SU-DHL-6 (cell line): Measurements from ENCODE around the gene RHCG.

ENCODE experiments used
- H2AFZ ChIP-seq: fragments of 200-600 bp; sonication (generic); 2 replicates; pipeline ENCODE4 v1.6.1; 2014; ENCODE audit warnings: low read depth, mild to moderate bottlenecking, moderate library complexity, mixed read lengths, antibody characterized with exemption, low read length; ENCODE audit not compliant: severe bottlenecking
- H3F3A ChIP-seq: fragments of 200-600 bp; shearing (Covaris generic); 2 replicates; pipeline ENCODE4 v1.6.0; 2016; ENCODE audit warnings: antibody characterized with exemption, mild to moderate bottlenecking; ENCODE audit not compliant: insufficient read depth
- H3K27ac ChIP-seq: fragments of 200-600 bp; sonication (generic); 2 replicates; pipeline ENCODE4 v1.5.1; 2016; ENCODE audit warnings: low read depth, mild to moderate bottlenecking, low read length, moderate library complexity, mixed read lengths
- H3K27me3 ChIP-seq: fragments of 200-600 bp; sonication (generic), shearing (Covaris generic); 2 replicates; pipeline ENCODE4 v1.6.0; 2014; ENCODE audit warnings: mild to moderate bottlenecking, low read length
- H3K36me3 ChIP-seq: fragments of 200-600 bp; sonication (generic); 2 replicates; pipeline ENCODE4 v1.6.1; 2014; ENCODE audit warnings: mild to moderate bottlenecking, low read length, mixed read lengths
- H3K4me2 ChIP-seq: fragments of 300-600, 200-600 bp; shearing (Covaris generic), sonication (generic); 2 replicates; pipeline ENCODE4 v1.6.0; 2014; ENCODE audit warnings: low read length, low read depth, mild to moderate bottlenecking; ENCODE audit not compliant: poor library complexity, severe bottlenecking
- H3K4me3 ChIP-seq: fragments of 200-600 bp; sonication (generic); 2 replicates; pipeline ENCODE4 v1.5.1; 2014; ENCODE audit warnings: antibody characterized with exemption, low read length, mild to moderate bottlenecking, mixed read lengths; ENCODE audit not compliant: insufficient read depth, poor library complexity, severe bottlenecking
- H3K79me2 ChIP-seq: fragments of 200-600 bp; sonication (generic); 2 replicates; pipeline ENCODE4 v1.6.1; 2014; ENCODE audit warnings: mild to moderate bottlenecking, low read length, moderate library complexity; ENCODE audit not compliant: insufficient read depth
- H3K9ac ChIP-seq: fragments of 200-600 bp; sonication (generic); 2 replicates; pipeline ENCODE4 v1.7.0; 2014; ENCODE audit warnings: mild to moderate bottlenecking, low read length
- H3K9me2 ChIP-seq: fragments of 200-600 bp; sonication (generic); replicated peaks from 2 replicates; pipeline ENCODE4 v1.6.1; 2014; ENCODE audit warnings: low read length; ENCODE audit not compliant: insufficient read depth
- H3K9me3 ChIP-seq: fragments of 200-600 bp; sonication (generic); 2 replicates; pipeline ENCODE4 v1.6.1; 2014; ENCODE audit warnings: low read length, mixed read lengths; ENCODE audit not compliant: insufficient read depth
- H4K20me1 ChIP-seq: fragments of 200-600 bp; sonication (generic); 2 replicates; pipeline ENCODE4 v1.6.1; 2014; ENCODE audit warnings: low read depth, mild to moderate bottlenecking, antibody characterized with exemption, low read length, moderate library complexity, mixed read lengths
- EZH2phosphoT487 ChIP-seq: fragments of 200-600 bp; sonication (generic), shearing (Covaris generic); conservative IDR thresholded peaks from 2 replicates; pipeline ENCODE4 v1.6.1; 2018; ENCODE audit warnings: mild to moderate bottlenecking, antibody characterized with exemption, low read length, moderate library complexity, mixed read lengths
- TF ChIP-seq, protein P1 (sequence below): fragments of 200-600 bp; sonication (generic); IDR thresholded peaks from one replicate; pipeline ENCODE4 v1.5.1; 2017; ENCODE audit warnings: antibody characterized with exemption, mild to moderate bottlenecking, low read length, moderate library complexity; ENCODE audit not compliant: insufficient read depth, poor library complexity, severe bottlenecking

RHCG gene

GRCh38 chr15:89514186-89514585 is 17.8 kb upstream of the RHCG start:
- Histone ChIP-seq H2AFZ (no peak overlapping the region), H3K9ac (no peak overlapping the region), H3K4me3 (no peak overlapping the region), H3K36me3 (no peaks in the 10 kb centered on the region), H3F3A (no peaks in the 10 kb centered on the region), H3K9me2 (no peaks in the 10 kb centered on the region), H4K20me1 (no peaks in the 10 kb centered on the region), H3K27ac (no peak overlapping the region), H3K4me2 (no peak overlapping the region), H3K79me2 (no peaks in the 10 kb centered on the region), H3K9me3 (no peaks in the 10 kb centered on the region), H3K27me3 (no peaks in the 10 kb centered on the region)
- TF ChIP-seq EZH2phosphoT487: no peak
- TF ChIP-seq, protein P1, sequence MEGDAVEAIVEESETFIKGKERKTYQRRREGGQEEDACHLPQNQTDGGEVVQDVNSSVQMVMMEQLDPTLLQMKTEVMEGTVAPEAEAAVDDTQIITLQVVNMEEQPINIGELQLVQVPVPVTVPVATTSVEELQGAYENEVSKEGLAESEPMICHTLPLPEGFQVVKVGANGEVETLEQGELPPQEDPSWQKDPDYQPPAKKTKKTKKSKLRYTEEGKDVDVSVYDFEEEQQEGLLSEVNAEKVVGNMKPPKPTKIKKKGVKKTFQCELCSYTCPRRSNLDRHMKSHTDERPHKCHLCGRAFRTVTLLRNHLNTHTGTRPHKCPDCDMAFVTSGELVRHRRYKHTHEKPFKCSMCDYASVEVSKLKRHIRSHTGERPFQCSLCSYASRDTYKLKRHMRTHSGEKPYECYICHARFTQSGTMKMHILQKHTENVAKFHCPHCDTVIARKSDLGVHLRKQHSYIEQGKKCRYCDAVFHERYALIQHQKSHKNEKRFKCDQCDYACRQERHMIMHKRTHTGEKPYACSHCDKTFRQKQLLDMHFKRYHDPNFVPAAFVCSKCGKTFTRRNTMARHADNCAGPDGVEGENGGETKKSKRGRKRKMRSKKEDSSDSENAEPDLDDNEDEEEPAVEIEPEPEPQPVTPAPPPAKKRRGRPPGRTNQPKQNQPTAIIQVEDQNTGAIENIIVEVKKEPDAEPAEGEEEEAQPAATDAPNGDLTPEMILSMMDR: no peak

DNA sequence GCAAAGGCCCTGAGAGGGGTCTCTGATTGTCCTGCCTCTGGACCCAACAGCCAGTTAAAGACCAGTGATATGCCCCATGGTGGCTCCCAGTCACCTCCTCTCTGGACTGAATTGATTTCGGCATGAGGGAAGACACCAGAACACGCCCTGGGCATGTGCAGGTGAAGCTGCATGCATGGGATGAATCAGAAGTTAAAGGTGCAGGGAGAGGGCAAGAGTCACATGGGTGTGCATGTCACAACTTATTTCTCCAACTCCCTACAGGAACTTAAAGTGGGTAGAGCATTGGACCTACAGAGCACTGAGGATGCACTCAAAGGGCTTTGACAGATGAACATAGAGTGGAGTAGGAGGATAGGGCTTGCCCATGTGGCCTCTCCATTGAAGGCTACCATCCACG is 16.9 kb upstream of the RHCG start:
- H4K20me1 ChIP-seq: no peaks in the 10 kb centered on the region
- no peaks in the 10 kb centered on the region for H3K9me2 ChIP-seq
- no peaks in the 10 kb centered on the region for H3K79me2 ChIP-seq
- TF ChIP-seq, protein P1: no peak
- TF ChIP-seq EZH2phosphoT487: no peak
- H3K4me3 ChIP-seq: no peak overlapping the region
- no peak overlapping the region for H2AFZ ChIP-seq
- no peaks in the 10 kb centered on the region for H3F3A ChIP-seq
- no peaks in the 10 kb centered on the region for H3K27me3 ChIP-seq
- H3K27ac ChIP-seq: no peak overlapping the region
- H3K9ac ChIP-seq: no peak overlapping the region
- H3K36me3 ChIP-seq: no peaks in the 10 kb centered on the region
- H3K9me3 ChIP-seq: no peaks in the 10 kb centered on the region
- no peak overlapping the region for H3K4me2 ChIP-seq

DNA sequence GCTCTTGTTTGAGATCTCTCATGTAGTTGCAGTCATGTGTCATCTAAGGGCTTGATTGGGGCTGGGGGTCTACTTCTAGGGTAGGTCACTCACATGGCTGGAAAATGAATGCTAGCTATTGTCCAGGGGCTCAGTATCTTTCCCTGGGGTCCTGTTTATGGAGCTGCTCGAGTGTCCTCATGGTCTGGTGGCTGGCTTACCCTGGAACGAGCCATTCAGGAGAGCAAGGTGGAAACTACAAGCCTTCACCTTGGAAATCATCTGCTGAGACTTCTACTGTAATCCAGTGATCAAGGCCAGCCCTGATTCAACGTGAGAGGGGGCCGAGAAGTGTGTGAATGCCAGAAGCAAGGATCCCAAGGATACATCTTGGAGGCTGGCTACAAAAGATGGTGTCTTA is 16.2 kb upstream of the RHCG start:
- no peaks in the 10 kb centered on the region for H3F3A ChIP-seq
- no peak overlapping the region for H3K4me2 ChIP-seq
- no peaks in the 10 kb centered on the region for H4K20me1 ChIP-seq
- TF ChIP-seq EZH2phosphoT487: no peak
- TF ChIP-seq, protein P1: no peak
- no peaks in the 10 kb centered on the region for H3K27me3 ChIP-seq
- no peaks in the 10 kb centered on the region for H3K9me3 ChIP-seq
- H2AFZ ChIP-seq: no peak overlapping the region
- no peak overlapping the region for H3K4me3 ChIP-seq
- H3K27ac ChIP-seq: no peak overlapping the region
- no peaks in the 10 kb centered on the region for H3K36me3 ChIP-seq
- H3K9me2 ChIP-seq: no peaks in the 10 kb centered on the region
- no peaks in the 10 kb centered on the region for H3K79me2 ChIP-seq
- H3K9ac ChIP-seq: no peak overlapping the region
